Measurements from ENCODE around the gene R3HDM4.

DNA sequence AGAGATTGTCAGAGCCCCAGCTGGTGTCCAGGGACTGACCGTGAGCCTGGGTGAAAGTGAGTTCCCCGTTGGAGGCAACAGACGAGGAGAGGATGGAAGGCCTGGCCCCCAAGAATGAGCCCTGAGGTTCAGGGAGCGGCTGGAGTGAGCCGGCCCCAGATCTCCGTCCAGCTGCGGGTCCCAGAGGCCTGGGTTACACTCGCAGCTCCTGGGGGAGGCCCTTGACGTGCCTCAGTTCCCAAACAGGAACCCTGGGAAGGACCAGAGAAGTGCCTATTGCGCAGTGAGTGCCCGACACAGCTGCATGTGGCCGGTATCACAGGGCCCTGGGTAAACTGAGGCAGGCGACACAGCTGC lies 62.1 kb downstream of the R3HDM4 start:
- TF ChIP-seq, protein P1, sequence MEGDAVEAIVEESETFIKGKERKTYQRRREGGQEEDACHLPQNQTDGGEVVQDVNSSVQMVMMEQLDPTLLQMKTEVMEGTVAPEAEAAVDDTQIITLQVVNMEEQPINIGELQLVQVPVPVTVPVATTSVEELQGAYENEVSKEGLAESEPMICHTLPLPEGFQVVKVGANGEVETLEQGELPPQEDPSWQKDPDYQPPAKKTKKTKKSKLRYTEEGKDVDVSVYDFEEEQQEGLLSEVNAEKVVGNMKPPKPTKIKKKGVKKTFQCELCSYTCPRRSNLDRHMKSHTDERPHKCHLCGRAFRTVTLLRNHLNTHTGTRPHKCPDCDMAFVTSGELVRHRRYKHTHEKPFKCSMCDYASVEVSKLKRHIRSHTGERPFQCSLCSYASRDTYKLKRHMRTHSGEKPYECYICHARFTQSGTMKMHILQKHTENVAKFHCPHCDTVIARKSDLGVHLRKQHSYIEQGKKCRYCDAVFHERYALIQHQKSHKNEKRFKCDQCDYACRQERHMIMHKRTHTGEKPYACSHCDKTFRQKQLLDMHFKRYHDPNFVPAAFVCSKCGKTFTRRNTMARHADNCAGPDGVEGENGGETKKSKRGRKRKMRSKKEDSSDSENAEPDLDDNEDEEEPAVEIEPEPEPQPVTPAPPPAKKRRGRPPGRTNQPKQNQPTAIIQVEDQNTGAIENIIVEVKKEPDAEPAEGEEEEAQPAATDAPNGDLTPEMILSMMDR (conservative IDR thresholded peaks at IDR 0.05), result no peak
- no peak for TF ChIP-seq EZH2 (IDR thresholded peaks at IDR 0.05; ENCODE audit: low read depth)

All from PC-9 (cell line).